Measurements from ENCODE around the gene RBPJL. TPM values are rescaled to one million over a fixed set of nuclear protein-coding genes. Genes with fewer than 3 reads are reported as not detected.
A peak's percentile ranks its signal among the peaks of the same experiment; 100 is the strongest.

The RBPJL gene
- total and polyA plus RNA-seq, 2 donors: 0.07 TPM; not detected in 1

DNA sequence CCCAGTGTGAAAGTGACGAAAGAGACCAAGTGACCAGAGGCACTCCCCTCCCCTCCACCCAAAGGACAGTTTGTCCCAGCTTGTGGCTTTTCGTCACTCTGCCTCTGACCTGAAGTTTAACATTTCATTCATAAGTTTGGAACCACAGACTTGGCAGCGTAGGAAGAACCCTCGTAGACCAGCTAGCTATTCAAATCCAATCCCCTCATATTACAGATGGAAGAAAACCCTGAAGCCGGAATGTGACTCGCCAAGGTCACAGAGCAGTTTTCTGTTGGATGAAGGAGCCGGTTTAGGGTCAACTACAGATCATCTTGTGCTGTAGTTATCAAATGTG lies 52.4 kb downstream of the RBPJL start:
- H3K27ac ChIP-seq (ENCODE audit: low read depth in 1 of 2, low read length in 1 of 2): peak overlapping the region in 1 of 2 donors; percentile 27
- DNase-seq (ENCODE audit: low read depth in 6 of 9, low spot score in 9 of 9): no peak

GRCh38 chr20:45359406-45360148 lies 52.9 kb downstream of the RBPJL start:
- Histone ChIP-seq H3K4me1 (ENCODE audit: control insufficient read depth in 2 of 2, insufficient read depth in 2 of 2, low read length in 2 of 2) (peaks cover 6 to 12% of the 10 kb centered on the region in 2 donors), H3K9me3 (ENCODE audit: control insufficient read depth in 2 of 2, insufficient read depth in 1 of 2, low read length in 1 of 2) (no peaks in the 10 kb centered on the region), H3K27me3 (ENCODE audit: control insufficient read depth in 2 of 2, insufficient read depth in 1 of 2, low read length in 1 of 2) (peaks cover 0 to 2% of the 10 kb centered on the region in 2 donors), H3K36me3 (ENCODE audit: control insufficient read depth in 2 of 2, insufficient read depth in 2 of 2, low read length in 1 of 2) (no peaks in the 10 kb centered on the region), H3K27ac (ENCODE audit: low read depth in 1 of 2, low read length in 1 of 2) (peak overlapping the region in 1 of 2 donors; percentile 27), H3K4me3 (ENCODE audit: low read length in 2 of 2) (no peak overlapping the region)
- WGBS: 88% methylated on average over 9 of the region's 9 CpGs
- no peak for DNase-seq (ENCODE audit: low read depth in 6 of 9, low spot score in 9 of 9)

More for the DNA sequence above, 52.4 kb downstream of the RBPJL start:
- no peaks in the 10 kb centered on the region for H3K36me3 ChIP-seq (ENCODE audit: control insufficient read depth in 2 of 2, insufficient read depth in 2 of 2, low read length in 1 of 2)
- 95% methylated on average over 7 of the region's 7 CpGs for WGBS
- peaks cover 0 to 2% of the 10 kb centered on the region in 2 donors for H3K27me3 ChIP-seq (ENCODE audit: control insufficient read depth in 2 of 2, insufficient read depth in 1 of 2, low read length in 1 of 2)
- H3K9me3 ChIP-seq (ENCODE audit: control insufficient read depth in 2 of 2, insufficient read depth in 1 of 2, low read length in 1 of 2): no peaks in the 10 kb centered on the region
- H3K4me3 ChIP-seq (ENCODE audit: low read length in 2 of 2): no peak overlapping the region
- peaks cover 4 to 10% of the 10 kb centered on the region in 2 donors for H3K4me1 ChIP-seq (ENCODE audit: control insufficient read depth in 2 of 2, insufficient read depth in 2 of 2, low read length in 2 of 2)

- peaks cover 6 to 12% of the 10 kb centered on the region in 2 donors for H3K4me1 ChIP-seq (ENCODE audit: control insufficient read depth in 2 of 2, insufficient read depth in 2 of 2, low read length in 2 of 2)
- WGBS: 68% methylated on average over 6 of the region's 6 CpGs
- DNase-seq (ENCODE audit: low read depth in 6 of 9, low spot score in 9 of 9): no peak
- H3K27ac ChIP-seq (ENCODE audit: low read depth in 1 of 2, low read length in 1 of 2): no peak overlapping the region
- peaks cover 11 to 19% of the 10 kb centered on the region in 2 donors for H3K36me3 ChIP-seq (ENCODE audit: control insufficient read depth in 2 of 2, insufficient read depth in 2 of 2, low read length in 1 of 2)
- no peaks in the 10 kb centered on the region for H3K9me3 ChIP-seq (ENCODE audit: control insufficient read depth in 2 of 2, insufficient read depth in 1 of 2, low read length in 1 of 2)
- H3K4me3 ChIP-seq (ENCODE audit: low read length in 2 of 2): no peak overlapping the region
- peaks cover 0 to 2% of the 10 kb centered on the region in 2 donors for H3K27me3 ChIP-seq (ENCODE audit: control insufficient read depth in 2 of 2, insufficient read depth in 1 of 2, low read length in 1 of 2)
Measured at GRCh38 chr20:45361793-45362192, 55.2 kb downstream of the RBPJL start.

DNA sequence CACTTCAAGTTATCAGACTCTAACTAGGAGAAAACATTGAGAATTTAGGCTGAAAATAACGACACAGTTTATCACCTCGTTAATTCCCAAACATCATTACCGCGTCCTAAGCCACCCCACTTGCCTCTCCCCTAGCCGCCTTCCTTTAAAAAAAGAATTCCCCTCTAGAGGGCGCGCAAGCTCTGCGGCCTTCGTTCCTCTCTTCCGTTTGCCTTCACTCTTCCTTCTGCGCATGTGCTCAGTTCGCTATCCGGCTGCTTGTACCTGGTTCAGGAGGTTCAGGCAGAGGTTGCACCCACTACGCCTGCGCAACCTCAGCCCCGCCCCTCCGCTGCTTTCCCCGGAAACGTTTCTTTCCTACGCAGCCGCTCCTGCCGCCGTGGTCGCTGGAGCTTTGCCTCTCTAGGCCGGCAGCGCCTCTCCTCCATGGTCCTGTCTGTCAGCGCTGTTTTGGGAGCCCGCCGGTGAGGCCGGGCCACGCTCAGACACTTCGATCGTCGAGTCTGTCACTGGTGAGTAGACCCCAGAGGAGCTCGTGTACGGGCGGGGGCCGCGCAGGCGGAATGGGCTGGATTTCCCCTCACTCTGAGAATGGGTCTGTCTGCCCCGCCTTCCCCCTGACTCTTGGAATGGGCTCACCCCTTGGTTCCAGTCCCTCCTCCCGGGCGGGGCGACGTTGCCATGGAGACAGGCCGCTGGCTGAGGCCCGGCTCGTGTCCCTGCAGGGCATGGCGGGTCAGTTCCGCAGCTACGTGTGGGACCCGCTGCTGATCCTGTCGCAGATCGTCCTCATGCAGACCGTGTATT lies 56.4 kb downstream of the RBPJL start, which contains the start of gene SYS1:
Gene SYS1 (plus strand): TSS at position 353 of the 807 bp plus-strand sequence. CDS start 376 bp downstream, at position 729.
- H3K27me3 ChIP-seq (ENCODE audit: control insufficient read depth in 2 of 2, insufficient read depth in 1 of 2, low read length in 1 of 2): peaks cover 0 to 2% of the 10 kb centered on the region in 2 donors
- peak; percentile 97 to 100 (median 98) for DNase-seq (ENCODE audit: low read depth in 6 of 9, low spot score in 9 of 9)
- H3K4me1 ChIP-seq (ENCODE audit: control insufficient read depth in 2 of 2, insufficient read depth in 2 of 2, low read length in 2 of 2): peaks cover 6 to 22% of the 10 kb centered on the region in 2 donors
- no peaks in the 10 kb centered on the region for H3K9me3 ChIP-seq (ENCODE audit: control insufficient read depth in 2 of 2, insufficient read depth in 1 of 2, low read length in 1 of 2)
- peaks cover 21 to 28% of the 10 kb centered on the region in 2 donors for H3K36me3 ChIP-seq (ENCODE audit: control insufficient read depth in 2 of 2, insufficient read depth in 2 of 2, low read length in 1 of 2)
- H3K27ac ChIP-seq (ENCODE audit: low read depth in 1 of 2, low read length in 1 of 2): peak within 1 kb of the TSS; percentile 82 to 98
- peak within 1 kb of the TSS; percentile 56 to 82 for H3K4me3 ChIP-seq (ENCODE audit: low read length in 2 of 2)
- under 1% methylated on average over 55 of the region's 55 CpGs for WGBS

DNA sequence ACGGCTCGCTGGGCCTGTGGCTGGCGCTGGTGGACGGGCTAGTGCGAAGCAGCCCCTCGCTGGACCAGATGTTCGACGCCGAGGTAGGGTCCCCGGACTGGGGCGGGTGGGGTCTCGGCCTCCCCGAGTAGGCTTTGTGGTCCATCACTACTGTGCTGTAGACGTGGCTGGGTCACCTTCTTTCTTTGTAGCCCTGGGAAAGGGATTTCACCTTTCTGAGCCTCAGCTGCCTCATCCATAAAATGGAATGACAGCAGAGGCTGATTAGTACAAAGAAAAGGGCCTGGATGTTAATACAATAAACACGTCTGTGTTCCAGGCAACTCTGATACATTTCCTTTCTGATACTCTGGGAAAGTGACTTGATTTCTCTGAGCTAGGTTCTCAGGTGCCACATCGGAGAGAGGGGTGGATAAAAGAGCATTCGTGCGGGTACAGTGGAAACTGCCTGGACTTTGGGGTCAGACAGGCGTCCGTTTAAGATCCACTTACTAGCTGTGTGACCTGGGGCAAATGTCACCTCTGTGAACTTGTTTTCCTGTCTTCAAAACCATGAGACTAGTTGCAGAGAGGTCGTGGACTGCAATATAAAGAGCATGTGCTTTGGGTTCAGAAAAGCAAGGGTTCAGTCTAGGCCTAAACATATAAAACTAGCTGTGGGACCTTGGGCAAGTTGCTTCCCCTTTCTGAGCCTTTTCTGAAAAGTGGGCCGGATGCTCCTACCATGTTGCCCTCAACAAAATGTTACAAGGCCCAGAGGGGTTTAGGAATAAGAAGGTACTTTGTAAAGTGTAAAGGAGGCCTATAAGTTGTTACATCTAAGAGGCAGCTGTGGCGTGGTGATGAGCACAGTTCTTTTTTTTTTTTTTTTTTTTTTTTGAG lies 57.2 kb downstream of the RBPJL start:
- Histone ChIP-seq H3K27me3 (ENCODE audit: control insufficient read depth in 2 of 2, insufficient read depth in 1 of 2, low read length in 1 of 2) (no peaks in the 10 kb centered on the region), H3K4me3 (ENCODE audit: low read length in 2 of 2) (peak overlapping the region; percentile 56 to 82), H3K36me3 (ENCODE audit: control insufficient read depth in 2 of 2, insufficient read depth in 2 of 2, low read length in 1 of 2) (peaks cover 21 to 33% of the 10 kb centered on the region in 2 donors), H3K27ac (ENCODE audit: low read depth in 1 of 2, low read length in 1 of 2) (peak overlapping the region; percentile 82 to 98), H3K9me3 (ENCODE audit: control insufficient read depth in 2 of 2, insufficient read depth in 1 of 2, low read length in 1 of 2) (no peaks in the 10 kb centered on the region), H3K4me1 (ENCODE audit: control insufficient read depth in 2 of 2, insufficient read depth in 2 of 2, low read length in 2 of 2) (peaks cover 6 to 29% of the 10 kb centered on the region in 2 donors)
- WGBS: 33% methylated on average over 23 of the region's 23 CpGs
- DNase-seq (ENCODE audit: low read depth in 6 of 9, low spot score in 9 of 9): no peak

- H3K4me1 ChIP-seq (ENCODE audit: control insufficient read depth in 2 of 2, insufficient read depth in 2 of 2, low read length in 2 of 2): peaks cover 6 to 29% of the 10 kb centered on the region in 2 donors
- no peaks in the 10 kb centered on the region for H3K27me3 ChIP-seq (ENCODE audit: control insufficient read depth in 2 of 2, insufficient read depth in 1 of 2, low read length in 1 of 2)
- no peak for DNase-seq (ENCODE audit: low read depth in 6 of 9, low spot score in 9 of 9)
- WGBS: 97% methylated on average over 5 of the region's 5 CpGs
- H3K4me3 ChIP-seq (ENCODE audit: low read length in 2 of 2): no peak overlapping the region
- no peaks in the 10 kb centered on the region for H3K9me3 ChIP-seq (ENCODE audit: control insufficient read depth in 2 of 2, insufficient read depth in 1 of 2, low read length in 1 of 2)
- no peak overlapping the region for H3K27ac ChIP-seq (ENCODE audit: low read depth in 1 of 2, low read length in 1 of 2)
- H3K36me3 ChIP-seq (ENCODE audit: control insufficient read depth in 2 of 2, insufficient read depth in 2 of 2, low read length in 1 of 2): peaks cover 21 to 33% of the 10 kb centered on the region in 2 donors
Measured at GRCh38 chr20:45365444-45365970, 58.9 kb downstream of the RBPJL start.

- Histone ChIP-seq H3K4me3 (ENCODE audit: low read length in 2 of 2) (no peak overlapping the region), H3K4me1 (ENCODE audit: control insufficient read depth in 2 of 2, insufficient read depth in 2 of 2, low read length in 2 of 2) (peaks cover 6 to 29% of the 10 kb centered on the region in 2 donors)
- 95% methylated on average over 1 of the region's 1 CpG for WGBS
Measured at GRCh38 chr20:45366192-45366591, 59.6 kb downstream of the RBPJL start.

GRCh38 chr20:45366631-45367030 lies 60.0 kb downstream of the RBPJL start:
- 89% methylated on average over 11 of the region's 11 CpGs for WGBS
- no peak overlapping the region for H3K27ac ChIP-seq (ENCODE audit: low read depth in 1 of 2, low read length in 1 of 2)
- peaks cover 21 to 33% of the 10 kb centered on the region in 2 donors for H3K36me3 ChIP-seq (ENCODE audit: control insufficient read depth in 2 of 2, insufficient read depth in 2 of 2, low read length in 1 of 2)
- H3K27me3 ChIP-seq (ENCODE audit: control insufficient read depth in 2 of 2, insufficient read depth in 1 of 2, low read length in 1 of 2): no peaks in the 10 kb centered on the region
- no peaks in the 10 kb centered on the region for H3K9me3 ChIP-seq (ENCODE audit: control insufficient read depth in 2 of 2, insufficient read depth in 1 of 2, low read length in 1 of 2)
- DNase-seq (ENCODE audit: low read depth in 6 of 9, low spot score in 9 of 9): no peak
- H3K4me3 ChIP-seq (ENCODE audit: low read length in 2 of 2): no peak overlapping the region
- H3K4me1 ChIP-seq (ENCODE audit: control insufficient read depth in 2 of 2, insufficient read depth in 2 of 2, low read length in 2 of 2): peaks cover 6 to 29% of the 10 kb centered on the region in 2 donors

More at GRCh38 chr20:45366192-45366591, 59.6 kb downstream of the RBPJL start:
- no peaks in the 10 kb centered on the region for H3K27me3 ChIP-seq (ENCODE audit: control insufficient read depth in 2 of 2, insufficient read depth in 1 of 2, low read length in 1 of 2)
- no peak for DNase-seq (ENCODE audit: low read depth in 6 of 9, low spot score in 9 of 9)
- H3K27ac ChIP-seq (ENCODE audit: low read depth in 1 of 2, low read length in 1 of 2): no peak overlapping the region
- H3K36me3 ChIP-seq (ENCODE audit: control insufficient read depth in 2 of 2, insufficient read depth in 2 of 2, low read length in 1 of 2): peaks cover 21 to 33% of the 10 kb centered on the region in 2 donors
- no peaks in the 10 kb centered on the region for H3K9me3 ChIP-seq (ENCODE audit: control insufficient read depth in 2 of 2, insufficient read depth in 1 of 2, low read length in 1 of 2)

Measured in thymus (tissue), 11 donors.